CD8-positive, alpha-beta memory T cell (primary cell): ENCODE results near the gene CHCHD6. TPM values are rescaled to one million over a fixed set of nuclear protein-coding genes. Genes with fewer than 3 reads are reported as not detected.

ENCODE experiments used
- CTCF ChIA-PET: fragments of 350-600 bp; sonication (Branson Sonifier 250); formaldehyde crosslinking; loops from one replicate; lab custom pipeline; 2021; ENCODE audit warnings: antibody characterized with exemption; lab: Charles Lee
- POLR2A ChIA-PET: fragments of 350-600 bp; sonication (Branson Sonifier 250); formaldehyde crosslinking; loops from one replicate; lab custom pipeline; 2021; ENCODE audit warnings: antibody characterized with exemption; lab: Charles Lee
- DNase-seq, 5 donors: peaks; one replicate each; pipeline versions ENCODE4 v3.0.0 to v3.0.0-alpha.2; 2020 to 2022; ENCODE audit warnings: mixed read lengths in 1 of 5
- H3K27ac ChIP-seq: one replicate; pipeline ENCODE4 v1.7.0; 2013; ENCODE audit warnings: low read depth, mild to moderate bottlenecking, low read length, moderate library complexity
- H3K27me3 ChIP-seq: 2 replicates; pipeline ENCODE4 v1.7.0; 2013; ENCODE audit warnings: low read length, mild to moderate bottlenecking; ENCODE audit not compliant: insufficient read depth, poor library complexity, severe bottlenecking
- H3K36me3 ChIP-seq: 2 replicates; pipeline ENCODE4 v1.7.0; 2013; ENCODE audit warnings: mild to moderate bottlenecking, low read length, moderate library complexity; ENCODE audit not compliant: insufficient read depth
- H3K4me1 ChIP-seq: 2 replicates; pipeline ENCODE4 v1.7.0; 2013; ENCODE audit warnings: mild to moderate bottlenecking, low read length, moderate library complexity; ENCODE audit not compliant: insufficient read depth
- H3K4me3 ChIP-seq: 2 replicates; pipeline ENCODE4 v1.7.0; 2013; ENCODE audit warnings: mild to moderate bottlenecking, low read length
- H3K9me3 ChIP-seq: 2 replicates; pipeline ENCODE4 v1.7.0; 2013; ENCODE audit warnings: mild to moderate bottlenecking, low read length
- H3K27ac Mint-ChIP-seq, 8 donors: one replicate each; pipeline ENCODE4 v1.8.0; 2020 to 2021; ENCODE audit warnings: mixed read lengths in 8 of 8, mild to moderate bottlenecking in 6 of 8, inconsistent platforms in 3 of 8, moderate library complexity in 3 of 8
- H3K27me3 Mint-ChIP-seq, 2 donors: one replicate each; pipeline ENCODE4 v1.8.0; 2020 to 2021; ENCODE audit warnings: mixed read lengths in 2 of 2, mild to moderate bottlenecking in 1 of 2, moderate library complexity in 1 of 2
- H3K36me3 Mint-ChIP-seq, 3 donors: one replicate each; pipeline ENCODE4 v1.8.0; 2020 to 2021; ENCODE audit warnings: mixed read lengths in 3 of 3, inconsistent platforms in 1 of 3, mild to moderate bottlenecking in 1 of 3
- H3K4me1 Mint-ChIP-seq, 3 donors: one replicate each; pipeline ENCODE4 v1.8.0; 2020 to 2021; ENCODE audit warnings: mixed read lengths in 3 of 3, inconsistent platforms in 1 of 3, mild to moderate bottlenecking in 1 of 3
- H3K4me3 Mint-ChIP-seq, 7 donors: one replicate each; pipeline ENCODE4 v1.8.0; 2020 to 2021; ENCODE audit warnings: mixed read lengths in 7 of 7, mild to moderate bottlenecking in 6 of 7, moderate library complexity in 4 of 7, inconsistent platforms in 2 of 7
- H3K9me3 Mint-ChIP-seq, 5 donors: one replicate each; pipeline ENCODE4 v1.8.0; 2020 to 2022; ENCODE audit warnings: mixed read lengths in 5 of 5, mild to moderate bottlenecking in 3 of 5, moderate library complexity in 2 of 5, inconsistent platforms in 1 of 5
- polyA plus RNA-seq: library from polyadenylated mRNA; unstranded; fragments of 300-500 nt; fragmentation: Illumina TruSeq; gene quantifications from one replicate; pipeline ENCODE4 v1.2.3, GENCODE V29; 2021
- total RNA-seq, 2 experiments: library from RNA; stranded (reverse); gene quantifications; one replicate each; pipeline ENCODE4 v1.2.3, GENCODE V29; 2021

CHCHD6 gene
- total and polyA plus RNA-seq, 3 experiments from 2014 or later: 12.0 to 16.7 (median 15.0) TPM

- ChIA-PET POLR2A (no interaction called here), CTCF (interaction anchor here (1.0 to 1.1 kb wide), 2 partner anchors 10 to 660 kb away, joined by 3 read pairs; no protein-coding TSS in a partner anchor)
- Histone ChIP-seq H3K9me3 (no peaks in the 10 kb centered on the region), H3K36me3 (no peaks in the 10 kb centered on the region), H3K4me1 (no peaks in the 10 kb centered on the region), H3K27me3 (no peaks in the 10 kb centered on the region), H3K27ac (no peak overlapping the region), H3K4me3 (no peak overlapping the region)
- peaks cover 0 to 1% of the 10 kb centered on the region in 2 donors for H3K27me3 Mint-ChIP-seq
- H3K4me3 Mint-ChIP-seq: no peak overlapping the region
- H3K36me3 Mint-ChIP-seq: peaks cover 0 to 8% (median 7%) of the 10 kb centered on the region in 3 donors
- peaks cover 3 to 6% (median 5%) of the 10 kb centered on the region in 3 donors for H3K4me1 Mint-ChIP-seq
- no peak overlapping the region for H3K27ac Mint-ChIP-seq
- H3K9me3 Mint-ChIP-seq: no peaks in the 10 kb centered on the region
- no peak for DNase-seq
These were observed 183.6 kb downstream of the CHCHD6 start for GRCh38 chr3:126887686-126888085.

DNA sequence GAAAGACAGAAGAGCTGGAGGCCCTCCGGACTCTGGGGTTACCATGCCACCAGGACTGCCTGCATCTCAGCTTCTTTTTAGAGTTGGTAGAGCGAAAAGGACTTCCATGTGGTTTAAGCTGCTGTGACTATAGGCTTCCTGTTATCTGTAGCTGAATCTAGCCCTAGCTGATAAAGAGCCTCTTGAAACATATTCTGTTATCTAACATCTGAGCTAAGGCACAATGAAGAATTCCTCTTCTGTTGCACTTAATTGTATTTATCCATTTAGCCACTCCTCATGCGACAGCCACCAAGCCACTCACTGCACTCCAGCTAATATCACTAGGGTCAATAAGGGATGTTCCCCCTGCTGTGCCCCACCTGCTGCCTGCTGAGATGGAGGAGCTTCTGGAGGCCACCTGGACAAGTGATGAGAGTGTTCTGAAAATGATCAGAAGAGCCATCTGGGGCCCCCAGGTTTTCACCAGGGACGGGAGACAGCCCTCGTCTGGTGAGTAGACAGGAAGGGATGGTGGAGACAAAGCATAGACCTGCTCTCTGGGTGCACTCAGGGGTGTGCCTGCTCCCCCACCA is 184.2 kb downstream of the CHCHD6 start:
- H3K36me3 ChIP-seq: no peaks in the 10 kb centered on the region
- peaks cover 0 to 1% of the 10 kb centered on the region in 2 donors for H3K27me3 Mint-ChIP-seq
- ChIA-PET POLR2A (no interaction called here), CTCF (interaction anchor here (1.0 to 1.1 kb wide), 2 partner anchors 10 to 659 kb away, joined by 3 read pairs; no protein-coding TSS in a partner anchor)
- H3K4me3 Mint-ChIP-seq: no peak overlapping the region
- H3K9me3 Mint-ChIP-seq: no peaks in the 10 kb centered on the region
- H3K27me3 ChIP-seq: no peaks in the 10 kb centered on the region
- H3K4me3 ChIP-seq: no peak overlapping the region
- peak overlapping the region in 1 of 8 donors; percentile 11 for H3K27ac Mint-ChIP-seq
- peaks cover 3 to 6% (median 5%) of the 10 kb centered on the region in 3 donors for H3K4me1 Mint-ChIP-seq
- no peaks in the 10 kb centered on the region for H3K9me3 ChIP-seq
- H3K36me3 Mint-ChIP-seq: peaks cover 0 to 8% (median 7%) of the 10 kb centered on the region in 3 donors
- H3K27ac ChIP-seq: no peak overlapping the region
- H3K4me1 ChIP-seq: no peaks in the 10 kb centered on the region
- DNase-seq: no peak

DNA sequence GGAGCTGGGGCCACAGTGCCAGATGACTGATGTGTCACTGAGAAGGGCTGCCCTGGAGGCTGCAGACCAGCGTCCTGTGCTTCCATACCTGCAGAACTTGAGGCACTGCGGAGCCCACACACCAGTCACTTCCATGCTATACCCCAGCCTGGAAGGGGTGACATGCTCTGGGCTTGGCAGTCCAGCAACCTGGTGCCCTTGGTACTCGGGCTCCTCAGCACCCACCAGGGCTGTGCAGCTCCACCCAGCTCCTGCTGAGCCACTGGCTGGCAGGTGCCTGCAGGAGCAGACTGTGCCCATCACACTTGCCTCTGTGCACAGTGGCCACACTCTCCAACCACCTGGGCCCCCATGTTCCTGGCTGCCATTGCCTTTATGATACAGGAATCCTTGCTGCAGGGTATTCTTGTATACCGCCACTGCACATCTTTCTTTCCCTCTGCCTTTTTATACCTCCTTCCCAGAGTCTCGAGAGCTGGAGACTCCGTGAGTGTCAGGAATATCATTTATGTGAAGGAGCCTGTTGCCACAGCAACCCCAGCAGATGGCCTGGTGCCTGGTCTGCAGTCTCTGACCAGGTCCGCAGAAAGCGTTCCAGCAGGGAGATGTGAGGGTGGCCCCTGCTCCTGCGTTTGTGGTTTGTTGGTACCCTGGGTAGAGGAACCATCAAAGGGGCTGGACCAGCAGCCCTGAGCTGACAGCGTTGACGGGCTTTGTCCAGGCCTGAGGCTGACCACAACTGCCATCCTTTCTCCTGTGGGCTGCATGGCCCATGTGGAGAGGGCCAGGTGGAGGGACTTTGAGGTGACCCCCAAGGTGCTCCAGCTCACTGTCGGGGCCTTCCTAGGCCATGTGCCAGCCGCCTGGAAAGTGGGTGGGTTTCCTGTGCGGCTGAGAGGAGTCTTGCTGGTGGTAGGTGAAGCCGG is 185.5 kb downstream of the CHCHD6 start:
- DNase-seq: no peak
- no peak overlapping the region for H3K4me3 ChIP-seq
- Mint-ChIP-seq H3K4me1 (peaks cover 3 to 6% (median 5%) of the 10 kb centered on the region in 3 donors), H3K36me3 (peaks cover 0 to 8% (median 5%) of the 10 kb centered on the region in 3 donors), H3K9me3 (no peaks in the 10 kb centered on the region), H3K27ac (no peak overlapping the region), H3K27me3 (peaks cover 0 to 1% of the 10 kb centered on the region in 2 donors), H3K4me3 (no peak overlapping the region)
- no peaks in the 10 kb centered on the region for H3K4me1 ChIP-seq
- ChIA-PET POLR2A (no interaction called here), CTCF (no interaction called here)
- H3K27me3 ChIP-seq: no peaks in the 10 kb centered on the region
- H3K27ac ChIP-seq: no peak overlapping the region
- no peaks in the 10 kb centered on the region for H3K9me3 ChIP-seq
- H3K36me3 ChIP-seq: no peaks in the 10 kb centered on the region

GRCh38 chr3:126891141-126891540 is 187.1 kb downstream of the CHCHD6 start:
- Mint-ChIP-seq H3K4me1 (peaks cover 3 to 8% (median 6%) of the 10 kb centered on the region in 3 donors), H3K27me3 (peaks cover 0 to 1% of the 10 kb centered on the region in 2 donors), H3K27ac (peak overlapping the region in 1 of 8 donors; percentile 36), H3K4me3 (no peak overlapping the region), H3K36me3 (peaks cover 0 to 8% (median 4%) of the 10 kb centered on the region in 3 donors), H3K9me3 (no peaks in the 10 kb centered on the region)
- H3K9me3 ChIP-seq: no peaks in the 10 kb centered on the region
- ChIA-PET POLR2A (no interaction called here), CTCF (no interaction called here)
- no peaks in the 10 kb centered on the region for H3K4me1 ChIP-seq
- H3K27ac ChIP-seq: no peak overlapping the region
- no peaks in the 10 kb centered on the region for H3K27me3 ChIP-seq
- H3K4me3 ChIP-seq: no peak overlapping the region
- no peaks in the 10 kb centered on the region for H3K36me3 ChIP-seq
- DNase-seq: no peak

DNA sequence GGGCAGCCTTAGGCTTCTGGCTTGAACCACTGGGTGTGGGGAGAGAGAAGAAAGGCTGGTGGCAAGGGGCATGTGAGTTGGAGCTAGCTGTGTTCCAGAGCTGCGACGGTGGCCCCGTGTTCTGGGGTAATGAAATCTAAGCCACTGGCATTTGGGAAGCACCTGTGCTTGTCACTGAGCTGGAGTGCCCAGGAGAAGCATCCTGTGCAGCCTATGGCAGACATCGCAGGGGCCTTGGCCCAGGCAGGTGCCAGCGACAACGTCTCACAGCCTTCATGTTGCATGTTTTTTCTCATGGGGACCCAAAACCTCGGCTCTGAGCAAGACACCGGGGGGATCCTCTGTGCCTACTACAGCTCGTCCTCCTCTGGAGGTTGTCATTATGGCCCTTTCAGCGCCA is 187.8 kb downstream of the CHCHD6 start:
- Mint-ChIP-seq H3K4me3 (no peak overlapping the region), H3K36me3 (peaks cover 0 to 8% (median 4%) of the 10 kb centered on the region in 3 donors), H3K9me3 (no peaks in the 10 kb centered on the region), H3K27ac (no peak overlapping the region), H3K4me1 (peaks cover 3 to 8% (median 6%) of the 10 kb centered on the region in 3 donors), H3K27me3 (peaks cover 0 to 1% of the 10 kb centered on the region in 2 donors)
- Histone ChIP-seq H3K27ac (no peak overlapping the region), H3K9me3 (no peaks in the 10 kb centered on the region), H3K4me1 (no peaks in the 10 kb centered on the region), H3K36me3 (no peaks in the 10 kb centered on the region), H3K4me3 (no peak overlapping the region), H3K27me3 (no peaks in the 10 kb centered on the region)
- no peak for DNase-seq
- ChIA-PET POLR2A (no interaction called here), CTCF (no interaction called here)

DNA sequence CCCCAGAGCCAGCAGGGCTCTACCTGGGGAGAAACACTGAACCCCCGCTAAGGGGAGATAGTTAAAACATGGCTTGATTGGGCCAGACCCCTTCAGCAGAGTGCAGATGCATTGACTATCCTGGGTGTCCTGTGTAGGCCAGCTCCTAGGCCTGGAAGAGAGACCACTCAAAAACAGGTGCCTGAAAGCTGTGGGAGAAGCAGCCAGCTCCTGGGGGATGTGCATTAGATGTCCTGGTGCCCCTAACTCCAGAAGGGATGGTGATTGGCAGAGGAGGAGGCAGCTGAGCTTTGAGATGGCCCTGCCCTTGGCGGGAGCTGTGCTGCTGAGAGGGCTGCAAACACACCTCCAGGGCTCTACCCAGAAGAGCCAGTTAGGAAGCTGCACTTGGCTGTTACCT is 189.6 kb downstream of the CHCHD6 start:
- DNase-seq: no peak
- H3K27me3 ChIP-seq: no peaks in the 10 kb centered on the region
- Mint-ChIP-seq H3K27ac (no peak overlapping the region), H3K4me3 (no peak overlapping the region), H3K9me3 (no peaks in the 10 kb centered on the region), H3K36me3 (peaks cover 0 to 3% (median 2%) of the 10 kb centered on the region in 3 donors), H3K4me1 (peaks cover 0 to 3% (median 0%) of the 10 kb centered on the region in 3 donors), H3K27me3 (peaks cover 0 to 1% of the 10 kb centered on the region in 2 donors)
- CTCF ChIA-PET: no interaction called here
- H3K4me1 ChIP-seq: no peaks in the 10 kb centered on the region
- no peak overlapping the region for H3K4me3 ChIP-seq
- no peaks in the 10 kb centered on the region for H3K9me3 ChIP-seq
- no peak overlapping the region for H3K27ac ChIP-seq
- H3K36me3 ChIP-seq: no peaks in the 10 kb centered on the region
- POLR2A ChIA-PET: no interaction called here

GRCh38 chr3:126894475-126894874 is 190.4 kb downstream of the CHCHD6 start:
- ChIA-PET POLR2A (no interaction called here), CTCF (no interaction called here)
- Mint-ChIP-seq H3K4me1 (peaks cover 0 to 3% (median 0%) of the 10 kb centered on the region in 3 donors), H3K27ac (no peak overlapping the region), H3K27me3 (peaks cover 0 to 1% of the 10 kb centered on the region in 2 donors), H3K36me3 (peaks cover 0 to 2% (median 0%) of the 10 kb centered on the region in 3 donors), H3K4me3 (no peak overlapping the region), H3K9me3 (no peaks in the 10 kb centered on the region)
- H3K4me3 ChIP-seq: no peak overlapping the region
- no peaks in the 10 kb centered on the region for H3K4me1 ChIP-seq
- no peaks in the 10 kb centered on the region for H3K9me3 ChIP-seq
- DNase-seq: no peak
- H3K27ac ChIP-seq: no peak overlapping the region
- H3K36me3 ChIP-seq: no peaks in the 10 kb centered on the region
- H3K27me3 ChIP-seq: no peaks in the 10 kb centered on the region
